GM18508 (cell line): ENCODE results near the gene MPRIP.
"Not testable (repeated sequence)": the region's sequence is repeated elsewhere in the genome, so short reads cannot be mapped to it uniquely, and the experiment has no call there.

Experiments used
- ATAC-seq: cut with Tn5 transposase; IDR thresholded peaks from one replicate; pipeline ENCODE4 v1.9.1; 2021; ENCODE audit warnings: moderate number of reproducible peaks; ENCODE audit not compliant: insufficient read depth, unreplicated experiment

MPRIP gene

DNA sequence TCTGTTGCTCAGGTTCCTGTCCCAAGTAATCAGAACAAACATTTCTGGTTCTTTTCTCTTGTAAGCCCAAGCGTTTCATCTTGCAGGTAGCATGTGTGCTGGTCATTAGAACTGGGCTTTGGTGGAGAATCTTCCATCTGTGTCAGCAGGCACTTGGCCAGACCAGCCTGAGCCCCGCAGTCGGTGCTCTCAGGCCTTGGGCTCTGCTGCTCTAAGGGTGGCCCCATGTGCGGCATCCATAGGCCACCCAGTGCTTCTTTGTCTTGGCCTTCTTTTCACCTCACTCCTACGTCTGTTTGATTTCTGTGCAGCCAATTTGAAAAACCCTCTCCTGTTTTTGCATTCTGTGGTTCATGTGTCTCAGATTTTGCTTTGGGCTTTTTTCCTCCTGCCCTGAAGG lies 112.3 kb downstream of the MPRIP start:
- no peak for ATAC-seq

DNA sequence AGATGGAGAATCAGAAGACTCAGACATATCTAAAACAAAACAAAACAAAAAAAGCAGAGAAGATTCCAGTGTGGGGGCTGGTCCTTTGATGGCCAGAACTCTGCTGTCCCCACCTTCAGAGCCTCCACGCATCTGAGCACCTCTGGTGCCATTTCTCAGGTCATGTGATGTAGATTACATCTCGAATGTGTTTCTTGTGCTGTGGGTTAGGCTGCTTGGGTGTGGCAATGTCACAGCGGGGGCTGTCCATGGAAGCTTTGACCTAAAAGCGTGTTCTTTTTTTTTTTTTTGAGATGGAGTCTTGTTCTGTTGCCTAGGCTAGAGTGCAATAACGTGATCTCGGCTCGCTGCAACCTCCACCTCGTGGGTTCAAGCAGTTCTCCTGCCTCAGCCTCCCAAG lies 112.7 kb downstream of the MPRIP start:
- no peak for ATAC-seq

DNA sequence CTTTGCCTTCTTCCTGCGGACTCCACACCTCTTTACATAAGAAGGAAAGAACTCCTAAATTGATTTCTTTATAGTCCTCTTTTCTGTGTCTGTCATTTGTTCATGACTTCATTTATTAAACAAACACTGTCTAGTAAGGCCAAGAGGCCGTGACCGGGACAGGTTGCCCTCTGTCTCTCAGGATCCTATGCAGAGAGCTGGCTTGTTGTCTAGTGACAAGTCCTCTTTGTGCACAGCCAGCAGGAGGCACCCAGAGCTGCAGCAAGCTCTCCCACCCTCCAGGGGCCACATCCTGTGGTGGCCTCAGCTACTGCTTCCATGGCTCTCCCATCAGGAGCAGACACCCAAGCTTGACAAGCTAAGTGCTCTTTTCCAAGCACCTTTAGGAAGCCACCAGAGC lies 113.3 kb downstream of the MPRIP start:
- no peak for ATAC-seq

- no peak for ATAC-seq
Measured at GRCh38 chr17:17156107-17156506, 113.8 kb downstream of the MPRIP start.

DNA sequence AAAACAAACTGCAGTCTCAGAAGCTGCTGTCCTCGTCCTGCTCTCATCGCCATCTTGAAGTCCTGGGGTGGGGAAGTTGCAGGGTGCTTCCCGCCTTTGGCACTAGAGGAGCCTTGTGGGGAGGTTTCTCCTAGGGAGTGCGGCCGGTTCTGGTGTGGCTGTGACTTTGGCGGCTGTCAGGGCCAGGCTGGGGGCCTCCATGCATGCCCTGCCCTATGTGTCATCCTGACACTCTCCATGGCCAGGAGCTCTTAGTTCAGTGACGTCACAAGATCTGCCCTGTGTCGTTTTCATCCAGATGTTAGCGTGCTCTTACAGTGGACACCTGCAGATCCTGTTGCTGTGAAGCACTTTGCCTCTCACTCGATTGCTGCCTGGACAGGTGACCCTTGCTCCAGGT lies 114.3 kb downstream of the MPRIP start:
- no peak for ATAC-seq

- ATAC-seq, result no peak
Measured at GRCh38 chr17:17157041-17157440, 114.8 kb downstream of the MPRIP start.

GRCh38 chr17:17158506-17158905 lies 116.2 kb downstream of the MPRIP start:
- not testable (repeated sequence) for ATAC-seq

GRCh38 chr17:17159571-17159970 lies 117.3 kb downstream of the MPRIP start:
- ATAC-seq, result no peak

GRCh38 chr17:17161121-17161520 lies 118.9 kb downstream of the MPRIP start:
- no peak for ATAC-seq

- ATAC-seq, result no peak
Measured at GRCh38 chr17:17161759-17162158, 119.5 kb downstream of the MPRIP start.

DNA sequence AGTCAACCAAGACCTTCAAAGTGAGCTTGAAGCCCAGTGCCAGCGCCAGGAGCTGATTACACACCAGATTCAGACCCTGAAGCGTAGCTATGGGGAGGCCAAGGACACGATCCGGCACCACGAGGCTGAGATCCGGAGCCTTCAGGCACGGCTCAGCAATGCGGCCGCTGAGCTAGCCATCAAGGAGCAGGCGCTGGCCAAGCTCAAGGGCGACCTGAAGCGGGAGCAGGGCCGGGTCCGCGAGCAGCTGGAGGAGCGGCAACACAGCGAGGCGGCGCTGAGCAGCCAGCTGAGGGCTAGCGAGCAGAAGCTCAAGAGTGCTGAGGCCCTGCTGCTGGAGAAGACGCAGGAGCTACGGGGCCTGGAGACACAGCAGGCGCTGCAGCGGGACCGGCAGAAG lies 121.9 kb downstream of the MPRIP start:
- ATAC-seq, result no peak

- ATAC-seq, result no peak
Measured at GRCh38 chr17:17164676-17165075, 122.4 kb downstream of the MPRIP start.

DNA sequence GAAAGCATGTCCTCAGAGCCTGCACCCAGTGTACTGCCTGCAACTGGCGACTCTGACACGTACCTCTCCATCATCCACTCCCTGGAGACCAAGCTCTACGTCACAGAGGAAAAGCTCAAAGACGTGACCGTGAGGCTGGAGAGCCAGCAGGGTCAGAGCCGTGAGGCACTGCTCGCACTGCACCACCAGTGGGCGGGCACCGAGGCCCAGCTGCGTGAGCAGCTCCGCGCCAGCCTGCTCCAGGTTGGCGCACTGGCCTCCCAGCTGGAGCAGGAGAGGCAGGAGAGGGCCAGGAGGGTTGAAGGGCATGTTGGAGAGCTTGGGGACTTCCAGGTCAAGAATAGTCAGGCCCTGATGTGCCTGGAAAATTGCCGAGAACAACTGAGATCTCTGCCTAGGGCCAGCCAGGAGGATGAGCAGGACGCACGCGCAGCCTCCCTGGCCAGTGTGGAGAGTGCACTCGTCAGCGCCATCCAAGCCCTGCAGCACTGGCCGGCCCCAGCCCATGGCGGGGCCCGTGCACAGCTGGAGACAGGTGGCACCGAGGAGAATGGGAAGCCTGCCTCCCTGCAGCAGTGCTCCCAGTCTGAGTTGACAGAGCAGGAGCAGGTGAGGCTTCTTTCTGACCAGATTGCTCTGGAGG lies 123.5 kb downstream of the MPRIP start:
- ATAC-seq, result no peak

- no peak for ATAC-seq
Measured at GRCh38 chr17:17166446-17166845, 124.2 kb downstream of the MPRIP start.

- no peak for ATAC-seq
Measured at GRCh38 chr17:17167356-17167755, 125.1 kb downstream of the MPRIP start.

- ATAC-seq, result no peak
Measured at GRCh38 chr17:17167986-17168385, 125.7 kb downstream of the MPRIP start.

- no peak for ATAC-seq
Measured at GRCh38 chr17:17168401-17168800, 126.1 kb downstream of the MPRIP start.

DNA sequence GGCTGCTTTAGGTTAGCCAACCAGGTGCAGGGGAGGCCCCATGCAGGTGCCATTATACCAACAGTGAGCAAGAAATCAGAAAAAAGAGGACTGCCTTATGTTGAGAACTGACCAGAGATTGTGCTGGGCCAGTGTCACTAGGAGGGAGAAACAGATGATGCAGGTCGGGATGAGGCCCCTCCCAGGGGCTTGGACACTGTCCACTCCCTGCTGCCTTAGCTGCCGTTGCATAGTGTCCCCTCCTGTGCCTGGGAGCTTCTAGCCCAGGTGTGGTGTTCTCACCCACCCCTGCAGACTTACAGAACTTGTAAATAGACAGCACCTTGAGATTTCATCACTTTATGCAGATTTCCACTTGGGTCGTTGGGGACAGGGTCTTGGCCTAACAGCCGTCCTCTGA lies 127.1 kb downstream of the MPRIP start:
- ATAC-seq, result no peak

DNA sequence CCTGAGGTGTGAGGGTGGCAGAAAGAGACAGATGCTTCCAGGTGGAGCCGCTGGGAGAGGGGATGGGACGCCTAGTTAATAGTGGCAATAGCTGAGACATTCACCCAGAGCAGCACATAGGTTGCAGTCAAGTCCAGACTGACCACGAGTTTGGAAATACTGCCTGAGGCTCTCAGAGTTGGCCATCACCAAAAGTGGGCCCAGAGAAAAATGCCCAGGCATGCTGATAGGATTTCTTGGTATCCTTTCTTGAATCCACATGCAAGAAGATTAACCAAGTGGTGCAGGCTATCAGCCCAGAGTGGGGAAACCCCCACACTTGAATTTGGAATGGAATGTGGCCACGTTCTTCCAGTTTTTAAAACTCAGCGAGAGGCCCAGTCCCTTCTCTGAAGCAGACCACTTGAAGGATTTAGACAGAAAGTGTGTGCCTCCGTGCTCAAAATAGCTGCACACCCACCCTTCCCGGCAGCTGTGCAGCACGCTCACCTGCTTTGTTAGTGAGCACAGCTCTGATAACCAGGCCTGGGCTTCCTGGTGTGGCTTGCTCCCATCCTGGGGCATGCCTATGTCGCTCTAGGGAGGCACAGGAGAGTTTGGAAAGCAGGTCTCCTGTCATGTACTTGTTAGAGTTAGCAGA lies 128.2 kb downstream of the MPRIP start:
- no peak for ATAC-seq

DNA sequence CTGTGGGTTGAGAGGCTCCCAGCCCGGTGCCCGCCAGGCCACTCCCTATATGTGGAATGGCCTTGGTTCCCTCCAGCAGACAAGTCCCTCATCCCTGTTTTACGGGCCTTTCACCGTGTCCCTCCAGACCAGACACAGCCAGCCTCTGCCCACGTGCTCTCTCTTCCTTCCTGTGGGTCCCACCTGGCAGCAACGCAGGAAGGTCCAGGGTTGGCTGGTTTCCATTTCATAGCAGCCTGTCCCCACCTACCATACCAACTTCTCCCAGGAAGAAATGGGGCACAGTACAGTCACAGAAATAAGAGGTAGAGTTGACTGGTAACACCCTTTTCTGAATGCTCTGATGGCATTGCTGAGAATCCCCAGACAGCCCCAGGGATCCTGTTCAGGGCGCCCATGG lies 128.9 kb downstream of the MPRIP start:
- no peak for ATAC-seq

GRCh38 chr17:17172001-17172939 lies 130.0 kb downstream of the MPRIP start:
- ATAC-seq, result no peak
